GM19351 (cell line): ENCODE data around the gene GNAL.
"Not testable (repeated sequence)": the region's sequence is repeated elsewhere in the genome, so short reads cannot be mapped to it uniquely, and the experiment has no call there.

Experiments
- ATAC-seq: cut with Tn5 transposase; IDR thresholded peaks from one replicate; pipeline ENCODE4 v1.9.1; 2021; ENCODE audit warnings: mild to moderate bottlenecking, moderate library complexity; ENCODE audit not compliant: unreplicated experiment

GNAL gene

DNA sequence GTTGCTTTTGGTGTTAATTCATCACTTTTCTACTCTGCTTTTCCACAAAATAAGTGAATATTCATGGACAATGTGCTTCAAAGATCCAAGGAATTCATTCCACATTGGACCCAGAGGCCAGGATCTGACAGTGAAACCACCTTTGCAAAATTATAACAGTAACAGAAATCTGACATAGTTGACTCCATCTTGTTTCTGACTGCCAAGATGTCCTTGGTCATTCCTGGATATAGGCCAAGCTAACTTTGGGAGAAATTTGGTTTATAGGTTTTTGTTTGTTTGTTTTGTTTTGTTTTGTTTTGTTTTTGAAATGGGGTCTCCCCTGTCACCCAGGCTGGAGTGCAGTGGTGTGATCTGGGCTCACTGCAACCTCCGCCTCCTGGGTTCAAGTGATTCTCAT lies 208.7 kb downstream of the GNAL start:
- no peak for ATAC-seq

GRCh38 chr18:11899063-11899462 lies 210.0 kb downstream of the GNAL start:
- ATAC-seq = no peak

- ATAC-seq = no peak
These were observed 212.9 kb downstream of the GNAL start for GRCh38 chr18:11901826-11902438.

DNA sequence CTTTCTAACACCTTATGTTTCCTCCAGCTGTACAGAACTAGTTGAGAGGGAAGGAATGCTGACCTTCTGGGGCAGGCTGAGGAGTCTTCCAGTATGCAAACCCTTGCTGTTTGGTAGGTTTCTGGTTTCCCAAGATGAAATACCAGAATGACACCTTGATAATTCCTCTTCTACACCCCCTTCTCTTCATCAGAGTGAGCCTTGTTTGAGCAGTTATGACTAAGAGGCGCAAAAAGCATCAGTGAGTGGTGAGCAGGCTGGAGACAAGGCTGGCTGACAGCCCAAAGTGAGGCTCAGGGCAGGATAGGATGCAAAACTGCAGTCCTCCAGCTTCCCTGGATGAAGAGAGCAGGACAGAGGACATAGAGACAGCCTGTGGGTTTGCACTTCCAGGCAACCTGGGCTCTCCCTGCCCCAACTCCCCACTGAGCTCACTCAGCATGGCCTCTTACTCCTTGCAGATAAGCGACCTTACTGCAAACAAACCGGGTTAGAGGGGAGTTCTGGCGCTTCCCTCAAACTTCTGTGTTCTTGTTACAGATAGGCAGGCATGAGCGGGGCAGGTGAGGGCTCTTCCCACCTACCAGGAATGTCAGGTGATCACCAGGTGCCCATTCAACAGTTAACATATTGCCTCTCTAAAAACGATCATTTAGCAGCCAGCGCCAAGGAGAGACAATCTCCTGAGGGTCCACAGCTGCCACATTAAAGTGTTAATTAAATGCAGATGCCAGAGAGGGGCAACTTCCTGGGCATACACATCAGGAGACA lies 213.6 kb downstream of the GNAL start:
- ATAC-seq = no peak

DNA sequence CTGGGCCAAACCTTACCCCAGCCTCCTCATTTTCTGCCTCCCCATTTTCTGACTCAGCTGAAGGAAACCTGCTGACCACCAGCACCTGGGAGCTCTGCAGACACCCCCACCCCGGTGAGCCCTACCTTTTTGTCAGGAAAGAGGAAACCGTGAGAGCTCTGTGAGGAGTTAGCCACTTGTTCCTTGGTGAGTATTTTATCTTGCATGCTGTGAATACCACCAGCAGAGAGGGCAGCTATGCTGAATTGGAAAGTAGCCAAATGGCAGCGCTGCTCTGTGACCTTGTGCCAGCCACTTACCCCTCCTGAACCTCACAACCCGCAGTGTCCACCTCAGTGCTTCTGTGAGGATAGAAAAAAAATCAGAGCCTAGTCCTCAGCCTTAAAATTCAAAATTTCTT lies 216.5 kb downstream of the GNAL start:
- ATAC-seq = no peak

DNA sequence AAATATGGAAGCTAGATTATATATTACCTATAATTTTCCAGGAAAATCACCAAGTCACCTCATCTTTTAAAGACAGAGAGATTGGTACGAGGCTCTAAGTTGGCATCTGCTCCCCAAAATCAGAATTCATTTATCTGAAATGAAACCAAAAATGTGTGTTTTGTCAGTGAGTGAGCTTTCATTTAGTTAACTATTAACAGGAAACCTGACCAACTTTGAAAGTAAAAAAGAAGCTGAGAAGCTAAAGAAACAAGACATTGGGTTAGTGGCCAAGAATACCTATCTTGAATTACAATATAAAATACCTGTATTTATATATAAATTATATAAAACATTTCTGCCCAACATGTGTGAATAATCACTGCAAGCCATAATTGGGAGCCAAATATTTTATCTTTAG lies 217.1 kb downstream of the GNAL start:
- no peak for ATAC-seq

GRCh38 chr18:11906926-11907874 lies 218.1 kb downstream of the GNAL start:
- ATAC-seq = no peak

GRCh38 chr18:11908182-11909060 lies 219.4 kb downstream of the GNAL start, which contains the start of gene MPPE1:
Gene MPPE1, minus strand, starts transcription at chr18:11908317. Its CDS starts 11,053 bp downstream, at chr18:11897264.
- peak; percentile 78 for ATAC-seq

- ATAC-seq = peak; percentile 1
These were observed 220.0 kb downstream of the GNAL start for GRCh38 chr18:11909061-11909455.

DNA sequence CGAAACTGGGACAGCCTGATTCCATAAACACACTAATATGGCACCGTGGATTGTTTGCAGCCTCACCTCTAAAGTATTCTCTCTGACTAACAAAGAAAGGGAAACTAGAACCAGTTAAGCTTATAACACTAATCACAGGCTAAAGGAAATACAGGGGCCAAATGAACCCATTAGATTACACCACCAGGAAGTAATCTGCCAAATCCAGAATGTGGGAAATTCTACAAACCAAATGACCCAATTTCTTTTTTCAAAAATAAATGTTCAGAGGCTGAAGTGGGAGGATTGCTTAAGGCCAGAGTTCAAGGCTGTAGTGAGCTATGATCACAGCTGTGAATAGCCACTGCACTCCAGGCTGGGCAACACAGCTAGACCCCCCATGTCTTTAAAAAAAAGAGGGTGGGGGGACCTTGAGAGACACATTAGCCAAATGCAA lies 220.5 kb downstream of the GNAL start:
- ATAC-seq = no peak

- not testable (repeated sequence) for ATAC-seq
These were observed 227.8 kb downstream of the GNAL start for GRCh38 chr18:11916880-11917279.

GRCh38 chr18:11919522-11919921 lies 230.5 kb downstream of the GNAL start:
- not testable (repeated sequence) for ATAC-seq

DNA sequence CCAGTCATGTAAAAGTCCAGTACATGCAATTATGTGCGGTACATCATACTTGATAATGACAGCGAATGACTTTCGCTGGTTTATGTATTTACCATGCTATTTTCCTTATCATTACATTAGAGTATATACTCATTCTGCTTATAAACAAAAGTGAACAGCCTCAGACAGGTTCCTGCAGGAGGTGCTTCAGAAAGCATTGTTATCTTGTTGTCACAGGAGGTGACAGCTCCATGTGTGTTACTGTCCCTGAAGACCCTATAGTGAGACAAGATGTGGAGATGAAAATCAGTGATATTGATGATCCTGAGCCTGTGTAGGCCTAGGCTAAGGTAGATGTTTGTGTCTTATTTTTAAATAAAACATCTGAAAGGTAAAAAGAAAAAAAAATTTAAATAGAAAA lies 234.4 kb downstream of the GNAL start:
- ATAC-seq = no peak

- no peak for ATAC-seq
These were observed 236.9 kb downstream of the GNAL start for GRCh38 chr18:11925800-11926481.

DNA sequence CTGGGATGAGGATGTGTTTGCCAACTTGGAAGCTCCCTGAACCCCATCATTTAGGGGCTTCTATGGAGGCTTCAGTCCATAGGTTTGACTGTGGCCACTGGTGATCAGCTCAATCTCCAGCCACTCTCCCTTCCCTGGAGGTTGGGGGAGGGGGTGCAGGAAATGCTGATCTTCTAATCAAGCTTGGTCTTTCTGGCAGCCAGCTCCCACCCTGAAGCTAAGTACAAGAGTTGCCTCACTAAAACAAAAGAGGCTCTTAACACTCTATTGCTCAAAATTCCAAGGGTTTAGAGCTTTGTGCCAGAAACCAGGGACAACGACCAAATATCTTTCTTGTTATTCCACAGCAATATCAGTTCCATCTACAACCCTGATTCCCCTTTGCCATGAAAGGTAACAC lies 238.4 kb downstream of the GNAL start:
- no peak for ATAC-seq

- ATAC-seq = no peak
These were observed 243.3 kb downstream of the GNAL start for GRCh38 chr18:11932393-11932792.
